Measurements from ENCODE around the gene REEP3.

GRCh38 chr10:63646491-63646890 lies 125.3 kb downstream of the REEP3 start:
- TF ChIP-seq KDM1A (IDR thresholded peaks at IDR 0.05; ENCODE audit: borderline replicate concordance, low read length) = no peak
- TF ChIP-seq CHD2 (IDR thresholded peaks at IDR 0.05; ENCODE audit: low read length) = no peak

Data from H1 (cell line).